B cell (primary cell): ENCODE measurements around the gene LCE3A. TPM values are rescaled to one million over a fixed set of nuclear protein-coding genes. Genes with fewer than 3 reads are reported as not detected.

Experiments
- ATAC-seq: fragments of 200-7000 bp; cut with Tn5 transposase; one replicate; pipeline ENCODE4 v1.10.0; 2021; ENCODE audit warnings: low read depth, mild to moderate bottlenecking, moderate number of reproducible peaks, moderate library complexity
- CTCF ChIA-PET: fragments of 350-600 bp; sonication (Branson Sonifier 250); formaldehyde crosslinking; loops from one replicate; lab custom pipeline; 2021; ENCODE audit warnings: antibody characterized with exemption, inconsistent platforms; lab: Charles Lee
- POLR2A ChIA-PET: fragments of 350-600 bp; sonication (Branson Sonifier 250); formaldehyde crosslinking; loops from one replicate; lab custom pipeline; 2021; ENCODE audit warnings: antibody characterized with exemption; lab: Charles Lee
- DNase-seq: peaks from one replicate; pipeline ENCODE4 v3.0.0; 2013
- H2AFZ ChIP-seq: 2 replicates; pipeline ENCODE4 v1.6.1; 2012; ENCODE audit warnings: mild to moderate bottlenecking, low read depth, low read length; ENCODE audit not compliant: insufficient read depth, poor library complexity, severe bottlenecking
- H3K27ac ChIP-seq, 2 donors: 1 replicate in 1 of 2; 2 replicates in 1 of 2; pipeline ENCODE4 v1.5.1; 2012 to 2013; ENCODE audit warnings: low read length in 2 of 2, mild to moderate bottlenecking in 2 of 2, moderate library complexity in 1 of 2
- H3K27me3 ChIP-seq, 4 experiments: fragments of 200-600 bp in 1 of 4; sonication (generic) in 1 of 4; replicated peaks in 1 of 4; 1 replicate in 2 of 4; 2 replicates in 2 of 4; pipeline versions ENCODE4 v1.6.1 to v1.7.0; 2013 to 2016; ENCODE audit warnings: low read length in 3 of 4, mild to moderate bottlenecking in 2 of 4, mixed read lengths in 1 of 4, moderate library complexity in 1 of 4; ENCODE audit not compliant: insufficient read depth in 4 of 4, control insufficient read depth in 3 of 4; ENCODE audit errors: control extremely low read depth in 1 of 4
- H3K36me3 ChIP-seq, 2 experiments: replicated peaks in 1 of 2; 1 replicate in 1 of 2; 2 replicates in 1 of 2; pipeline versions ENCODE4 v1.6.1 to v1.7.1; 2013; ENCODE audit warnings: low read length in 1 of 2; ENCODE audit not compliant: insufficient read depth in 2 of 2, control insufficient read depth in 1 of 2; ENCODE audit errors: control extremely low read depth in 1 of 2, extremely low read depth in 1 of 2
- H3K4me1 ChIP-seq, 2 donors: fragments of 200-600 bp in 1 of 2; sonication (generic) in 1 of 2; 1 replicate in 1 of 2; 2 replicates in 1 of 2; pipeline versions ENCODE4 v1.5.1 to v1.6.1; 2013 to 2017; ENCODE audit warnings: low read length in 2 of 2; ENCODE audit not compliant: control insufficient read depth in 2 of 2, insufficient read depth in 2 of 2
- H3K4me2 ChIP-seq: replicated peaks from 2 replicates; pipeline ENCODE3; 2012; ENCODE audit warnings: mild to moderate bottlenecking, low read depth, low read length; ENCODE audit not compliant: poor library complexity, severe bottlenecking
- H3K4me3 ChIP-seq, 5 experiments: fragments of 200-600 bp in 1 of 5; sonication (generic) in 1 of 5; 1 replicate in 3 of 5; 2 replicates in 2 of 5; pipeline versions ENCODE4 v1.5.1 to v1.7.0; 2011 to 2016; ENCODE audit warnings: low read length in 4 of 5, mild to moderate bottlenecking in 4 of 5, low read depth in 2 of 5, control low read depth in 1 of 5, moderate library complexity in 1 of 5; ENCODE audit not compliant: insufficient read depth in 1 of 5; ENCODE audit errors: control extremely low read depth in 1 of 5, extremely low read depth in 1 of 5
- H3K79me2 ChIP-seq: fragments of 200-600 bp; sonication (generic); one replicate; pipeline ENCODE4 v1.6.0; 2016; ENCODE audit warnings: low read length; ENCODE audit not compliant: control insufficient read depth, insufficient read depth
- H3K9ac ChIP-seq: fragments of 200-600 bp; sonication (generic); 2 replicates; pipeline ENCODE4 v1.6.1; 2017; ENCODE audit warnings: mild to moderate bottlenecking, low read length, moderate library complexity
- H3K9me3 ChIP-seq, 3 donors: one replicate each; pipeline versions ENCODE4 v1.6.1 to v1.7.1; 2013; ENCODE audit warnings: low read length in 2 of 3; ENCODE audit not compliant: control insufficient read depth in 2 of 3, insufficient read depth in 1 of 3; ENCODE audit errors: control extremely low read depth in 1 of 3
- H4K20me1 ChIP-seq: 2 replicates; pipeline ENCODE4 v1.6.0; 2012; ENCODE audit warnings: mild to moderate bottlenecking, low read length; ENCODE audit not compliant: insufficient read depth, control insufficient read depth, poor library complexity, severe bottlenecking
- H3K27ac Mint-ChIP-seq: one replicate; pipeline ENCODE4 v1.8.0; 2021; ENCODE audit warnings: mixed read lengths
- H3K27me3 Mint-ChIP-seq: one replicate; pipeline ENCODE4 v1.8.0; 2021; ENCODE audit warnings: mixed read lengths
- H3K4me1 Mint-ChIP-seq: one replicate; pipeline ENCODE4 v1.8.0; 2021; ENCODE audit warnings: mixed read lengths
- H3K4me3 Mint-ChIP-seq: one replicate; pipeline ENCODE4 v1.8.0; 2021; ENCODE audit warnings: mixed read lengths
- H3K9me3 Mint-ChIP-seq: one replicate; pipeline ENCODE4 v1.8.0; 2022; ENCODE audit warnings: mixed read lengths; ENCODE audit not compliant: insufficient read depth
- CTCF ChIP-seq: fragments of 200-600 bp; IDR thresholded peaks from one replicate; pipeline ENCODE4 v1.8.0; 2022; ENCODE audit warnings: antibody characterized with exemption, mild to moderate bottlenecking
- EZH2 ChIP-seq: IDR thresholded peaks from 2 replicates; pipeline ENCODE4 v1.6.1; 2012; ENCODE audit warnings: borderline replicate concordance, low read depth, mild to moderate bottlenecking, moderate library complexity, low read length; ENCODE audit not compliant: insufficient read depth, poor library complexity, severe bottlenecking
- WGBS: methylation state at CpG from one replicate; pipeline ENCODE4 v1.1.5; 2013; ENCODE audit warnings: missing lambda C conversion rate; ENCODE audit not compliant: insufficient coverage; 5-methylcytosine and 5-hydroxymethylcytosine counted together
- intact Hi-C: fragments of 100-400 bp; cut with micrococcal nuclease; formaldehyde crosslinking; loops from one replicate; pipeline ENCODE4 v1.10.0; 2022
- polyA plus RNA-seq: library from polyadenylated mRNA; depleted of rRNA; stranded (reverse); fragments of >200 nt; gene quantifications from 2 replicates; pipeline ENCODE4 v1.2.3, GENCODE V29; 2012
- total RNA-seq, 2 donors: library from RNA; stranded (reverse); fragments of 120-200 nt in 1 of 2; gene quantifications; 1 replicate in 1 of 2; 2 replicates in 1 of 2; pipeline versions ENCODE4 v1.2.3 to v1.2.4, GENCODE V29; 2013 to 2022

LCE3A gene
- total and polyA plus RNA-seq, 2 donors (not counting 1 experiment from before 2014, with no cell fraction given) = not detected

- intact Hi-C loops = no loop called here
- H4K20me1 ChIP-seq = no peaks in the 10 kb centered on the region
- no CpG with 5 or more reads among the region's 4 CpGs for WGBS
- H2AFZ ChIP-seq = no peak within 1 kb of the TSS
- no peak within 1 kb of the TSS for H3K27ac ChIP-seq
- TF ChIP-seq CTCF = no peak
- TF ChIP-seq EZH2 = no peak
- no peak within 1 kb of the TSS for H3K4me2 ChIP-seq
- H3K4me1 ChIP-seq = no peaks in the 10 kb centered on the region
- no peak within 1 kb of the TSS for H3K4me3 ChIP-seq
- no peak within 1 kb of the TSS for H3K27ac Mint-ChIP-seq
- H3K9ac ChIP-seq = no peak within 1 kb of the TSS
- H3K9me3 ChIP-seq = peaks cover 5 to 11% (median 6%) of the 10 kb centered on the region in 3 donors
- ATAC-seq = no peak
- H3K9me3 Mint-ChIP-seq = no peaks in the 10 kb centered on the region
- no peaks in the 10 kb centered on the region for H3K79me2 ChIP-seq
- H3K4me1 Mint-ChIP-seq = no peaks in the 10 kb centered on the region
- POLR2A ChIA-PET = no interaction called here
- DNase-seq = no peak
- H3K4me3 Mint-ChIP-seq = no peak within 1 kb of the TSS
- peaks cover 0 to 2% (median 0%) of the 10 kb centered on the region in 4 experiments for H3K27me3 ChIP-seq
- no peaks in the 10 kb centered on the region for H3K36me3 ChIP-seq
- CTCF ChIA-PET = no interaction called here
- no peaks in the 10 kb centered on the region for H3K27me3 Mint-ChIP-seq
Observed at GRCh38 chr1:152599934-152600333, 23.0 kb downstream of the LCE3A start, which contains the start of gene LCE3C. LCE3C (plus strand) TSS chr1:152600234; CDS start chr1:152600732, 498 bp downstream.

- H3K4me3 ChIP-seq = no peak overlapping the region
- H3K9me3 Mint-ChIP-seq = no peaks in the 10 kb centered on the region
- H4K20me1 ChIP-seq = no peaks in the 10 kb centered on the region
- H3K4me3 Mint-ChIP-seq = no peak overlapping the region
- H3K9ac ChIP-seq = no peak overlapping the region
- H3K4me1 Mint-ChIP-seq = no peaks in the 10 kb centered on the region
- no peaks in the 10 kb centered on the region for H3K36me3 ChIP-seq
- no peak for TF ChIP-seq CTCF
- no peak for TF ChIP-seq EZH2
- WGBS = 83% methylated on average over 1 of the region's 2 CpGs
- no peak overlapping the region for H3K27ac Mint-ChIP-seq
- H3K4me1 ChIP-seq = no peaks in the 10 kb centered on the region
- H3K4me2 ChIP-seq = no peak overlapping the region
- H3K27me3 ChIP-seq = peaks cover 0 to 2% (median 0%) of the 10 kb centered on the region in 4 experiments
- no peak overlapping the region for H3K27ac ChIP-seq
- intact Hi-C loops = no loop called here
- POLR2A ChIA-PET = no interaction called here
- no peak for ATAC-seq
- DNase-seq = no peak
- no peaks in the 10 kb centered on the region for H3K79me2 ChIP-seq
- H3K9me3 ChIP-seq = peaks cover 6 to 11% (median 6%) of the 10 kb centered on the region in 3 donors
- CTCF ChIA-PET = no interaction called here
- no peaks in the 10 kb centered on the region for H3K27me3 Mint-ChIP-seq
- no peak overlapping the region for H2AFZ ChIP-seq
Observed at GRCh38 chr1:152596986-152597385, 25.9 kb downstream of the LCE3A start.
